GDM1 (cell line): ENCODE data around the gene BCL2A1.
"Not testable (repeated sequence)": the region's sequence is repeated elsewhere in the genome, so short reads cannot be mapped to it uniquely, and the experiment has no call there.

ENCODE experiments used
- DNase-seq: peaks from one replicate; lab custom pipeline; 2025; lab: John Stamatoyannopoulos, UW

BCL2A1 gene

DNA sequence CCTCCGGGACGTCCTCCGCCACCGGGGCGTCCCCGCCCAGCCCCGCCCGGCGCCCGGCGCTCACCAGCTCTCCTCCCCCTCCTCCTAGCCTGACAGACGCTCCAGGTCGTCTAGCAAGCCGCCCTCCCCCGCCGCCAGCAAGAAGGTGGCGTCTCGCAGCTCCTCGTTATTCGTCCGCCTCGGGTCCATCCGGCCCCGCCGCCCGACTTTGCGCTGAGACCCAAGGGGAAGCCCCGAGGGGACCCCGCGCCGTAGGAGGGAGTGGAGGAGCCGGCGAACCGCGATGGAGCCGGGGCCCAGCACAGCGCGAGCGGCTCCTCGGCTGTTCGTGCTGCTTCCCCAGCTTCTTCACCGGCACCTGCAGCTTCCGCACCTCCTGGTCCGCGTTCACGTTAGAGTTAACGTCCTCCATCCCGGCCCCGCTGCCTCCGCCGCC, 47.9 kb downstream of the BCL2A1 start:
- no peak for DNase-seq

DNA sequence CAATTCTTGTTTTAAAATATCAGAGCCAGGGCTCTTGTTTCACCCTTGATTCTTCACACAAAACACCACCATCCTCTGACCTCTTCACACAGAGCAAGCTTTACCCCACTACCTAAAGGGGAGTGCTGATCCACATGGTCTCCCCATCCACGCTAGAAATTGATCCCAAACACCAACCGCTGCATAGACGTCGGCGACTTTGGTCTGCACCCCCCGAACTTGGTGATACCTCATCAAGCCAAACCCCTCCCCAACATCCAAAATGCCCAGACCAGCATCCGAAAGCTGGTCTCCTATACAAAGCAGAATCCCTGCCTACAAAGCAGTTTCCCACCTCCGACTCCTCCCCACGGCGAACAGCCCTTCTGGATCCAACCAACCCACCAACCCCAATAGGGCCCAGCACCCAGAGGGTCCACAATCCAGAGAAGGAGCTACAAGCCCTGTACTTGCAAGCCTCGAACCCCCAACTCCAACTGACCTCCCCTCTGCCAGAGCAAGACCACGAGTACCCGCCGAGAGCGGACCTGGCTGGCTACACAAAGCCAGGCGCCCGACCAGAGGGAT, 48.4 kb downstream of the BCL2A1 start:
- no peak for DNase-seq

DNA sequence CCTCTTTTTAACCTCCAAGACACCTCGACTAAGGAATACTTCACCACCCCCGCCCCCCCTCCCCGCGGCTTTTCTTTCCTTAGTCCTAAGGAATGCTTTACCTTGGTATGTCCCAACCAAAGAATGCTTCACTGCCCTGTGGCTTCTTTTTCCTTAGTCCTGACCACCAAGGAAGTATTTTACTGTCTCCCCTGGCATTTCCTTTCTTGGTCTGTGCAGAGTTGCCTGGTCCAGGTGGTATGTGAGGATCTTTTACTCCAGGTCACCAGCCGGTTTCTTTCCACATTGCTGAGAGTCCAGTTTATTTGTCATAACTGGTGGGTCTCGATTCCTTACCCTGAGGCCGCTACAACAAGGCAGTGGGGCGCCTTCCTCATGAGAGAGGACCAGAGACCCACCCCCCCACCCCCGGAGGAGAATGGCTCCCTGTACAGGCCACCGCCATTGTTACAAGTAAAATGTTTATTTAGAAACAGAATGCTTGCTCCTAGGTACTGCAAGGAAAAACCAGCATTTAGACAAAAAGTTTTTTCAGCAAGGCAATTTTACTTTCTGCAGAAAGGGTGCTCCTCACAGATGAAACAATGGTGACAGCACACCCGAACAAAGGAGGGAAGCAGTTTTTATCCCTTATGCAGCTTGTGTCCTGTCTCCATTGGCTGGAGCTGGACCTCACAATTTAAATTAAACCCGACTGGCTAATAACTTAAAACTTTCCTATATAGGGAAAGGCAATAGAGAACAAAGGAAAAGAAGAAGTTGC, 51.1 kb downstream of the BCL2A1 start:
- no peak for DNase-seq

DNA sequence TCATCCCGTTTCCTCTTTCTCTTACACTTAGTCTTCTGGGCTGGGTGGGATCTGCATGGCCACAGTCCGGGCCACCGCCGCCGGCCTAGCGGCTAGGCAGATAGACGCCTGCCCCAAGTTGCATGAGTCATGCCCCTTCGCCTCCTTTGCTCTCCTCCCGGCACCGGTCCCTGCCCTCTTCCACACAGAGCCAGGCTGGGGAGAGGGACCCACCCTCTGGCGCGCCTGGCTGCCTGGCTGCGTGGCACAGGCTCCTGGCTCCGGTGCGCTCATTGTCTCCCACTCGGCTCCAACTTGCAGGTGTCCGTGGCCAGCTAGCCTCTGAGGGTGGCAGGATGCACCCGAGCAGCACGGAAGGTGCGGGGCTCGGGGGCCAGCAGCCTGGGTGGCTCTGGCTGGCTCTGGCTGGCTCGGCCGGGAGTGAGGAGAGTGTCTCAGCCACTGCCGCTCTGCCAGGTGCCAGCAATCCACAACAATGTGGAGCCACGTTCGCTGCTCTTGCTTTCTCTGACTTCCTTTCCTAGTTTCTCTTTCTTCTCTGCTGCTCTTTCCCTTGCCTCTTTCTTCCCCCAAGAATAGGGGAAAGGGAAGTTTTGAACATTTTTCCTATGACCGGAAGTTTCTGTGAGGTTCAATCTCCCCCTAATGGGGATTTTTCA, 51.8 kb downstream of the BCL2A1 start:
- no peak for DNase-seq

DNA sequence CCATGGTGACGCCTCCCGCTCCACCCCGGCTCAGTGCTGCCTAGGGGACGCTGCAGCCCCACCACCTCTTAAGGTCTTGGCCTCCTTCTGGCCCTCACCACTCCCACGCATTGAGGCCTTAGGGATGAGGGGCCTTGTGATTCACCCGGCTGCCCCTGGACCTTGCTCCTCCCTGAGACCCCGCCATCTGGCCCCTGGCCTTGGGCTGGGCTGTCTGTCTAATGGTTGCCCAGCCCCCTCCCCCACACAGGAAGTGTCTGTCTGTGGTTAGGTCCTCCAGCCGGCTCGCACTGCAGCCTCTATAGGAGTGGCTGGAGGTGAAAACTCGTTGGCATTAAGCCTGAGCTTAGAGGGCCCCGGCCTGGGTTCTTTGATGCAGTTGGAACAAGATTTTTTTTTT, 52.7 kb downstream of the BCL2A1 start:
- DNase-seq = no peak

DNA sequence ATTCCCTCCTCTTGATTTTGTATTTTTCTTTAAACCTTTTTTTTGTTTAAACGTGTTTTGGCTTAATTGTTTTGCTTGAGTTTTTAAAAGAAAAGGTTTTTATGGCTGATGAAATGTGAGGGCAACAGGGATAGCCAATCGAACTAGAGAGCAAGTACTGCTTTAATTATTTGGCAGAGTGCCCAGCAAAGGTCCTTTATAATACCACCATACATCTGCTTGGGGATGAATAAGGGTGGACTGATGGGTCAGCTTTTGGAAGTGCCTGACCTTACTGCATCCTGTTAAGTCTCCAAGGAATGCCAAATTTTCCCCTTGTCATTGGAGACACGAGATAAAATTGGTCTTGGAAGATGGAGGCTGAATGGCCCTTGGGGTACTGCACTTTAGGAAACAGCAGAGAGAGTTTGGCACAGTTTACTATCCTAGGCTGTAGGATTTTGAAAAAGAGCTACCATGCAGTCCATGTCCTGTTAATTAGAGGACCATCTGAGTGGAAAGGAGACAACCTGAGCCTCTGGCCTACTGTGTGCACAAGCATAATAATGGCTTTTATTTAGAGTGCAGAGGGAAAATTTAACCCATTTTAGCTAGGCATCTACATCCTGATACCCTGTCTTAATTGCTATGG, 54.4 kb downstream of the BCL2A1 start:
- no peak for DNase-seq

DNA sequence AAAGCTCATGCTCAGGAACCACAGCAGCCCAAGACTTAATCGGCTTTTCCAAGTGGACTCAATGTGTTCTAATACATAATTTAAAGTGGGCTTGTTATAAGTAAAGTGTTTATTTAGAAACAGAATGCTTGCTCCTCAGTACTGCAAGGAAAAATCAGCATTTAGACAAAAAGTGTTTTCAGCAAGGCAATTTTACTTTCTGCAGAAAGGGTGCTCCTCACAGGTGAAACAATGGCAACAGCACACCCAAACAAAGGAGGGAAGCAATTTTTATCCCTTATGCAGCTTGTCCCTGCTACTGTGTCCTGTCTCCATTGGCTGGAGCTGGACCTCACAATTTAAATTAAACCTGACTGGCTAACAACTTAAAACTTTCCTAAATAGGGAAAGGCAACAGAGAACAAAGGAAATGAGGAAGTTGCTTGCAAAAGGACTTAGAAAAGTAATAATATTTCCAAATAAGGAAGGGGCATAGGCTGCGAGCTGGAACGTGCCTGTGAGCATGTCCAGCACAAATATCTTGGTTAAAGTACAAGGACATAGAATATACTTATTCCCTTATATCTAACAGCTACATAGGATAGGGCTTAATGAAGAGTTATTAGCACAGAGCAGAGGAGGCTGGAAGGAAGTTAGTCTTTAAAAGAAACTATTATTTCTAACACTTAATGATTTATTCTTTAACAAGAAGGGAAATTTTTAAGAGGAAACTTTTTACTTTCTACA, 55.1 kb downstream of the BCL2A1 start:
- DNase-seq = not testable (repeated sequence)

DNA sequence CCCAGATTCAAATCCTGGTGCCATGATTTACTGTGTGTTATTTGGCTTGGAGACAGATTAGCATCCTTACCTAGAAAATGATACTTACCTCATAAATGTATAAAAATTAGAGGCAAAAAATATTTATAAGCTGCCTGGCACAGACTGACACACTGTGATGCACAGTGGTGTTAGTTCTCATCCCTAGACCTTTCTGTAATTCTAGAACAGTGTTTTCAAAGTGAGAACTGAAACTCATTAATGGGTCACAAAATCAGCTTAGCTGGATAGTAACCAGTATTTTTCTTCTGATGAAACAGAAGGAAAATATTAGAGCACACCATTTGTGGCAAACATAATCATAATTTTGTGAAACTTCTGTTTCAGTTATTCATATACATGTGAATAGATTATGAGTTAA, 56.3 kb downstream of the BCL2A1 start:
- no peak for DNase-seq
